PC-9 (cell line): Measurements from ENCODE around the gene RSPRY1. TPM values are rescaled to one million over a fixed set of nuclear protein-coding genes. Genes with fewer than 3 reads are reported as not detected.
A peak's percentile ranks its signal among the peaks of the same experiment; 100 is the strongest.
"Not testable (repeated sequence)": the region's sequence is repeated elsewhere in the genome, so short reads cannot be mapped to it uniquely, and the experiment has no call there.

ENCODE experiments used
- BruUV-seq: library from RNA; stranded (reverse); fragments of 400-500 nt; replicated peaks from 2 replicates; lab custom pipeline; 2021; lab: Mats Ljungman, UMichigan
- CTCF ChIA-PET: fragments of 300-600 bp; sonication (Branson Sonifier 250); formaldehyde crosslinking; loops from one replicate; lab custom pipeline; 2022; ENCODE audit warnings: antibody characterized with exemption; lab: Charles Lee
- POLR2A ChIA-PET: fragments of 300-600 bp; sonication (Branson Sonifier 250); formaldehyde crosslinking; loops from one replicate; lab custom pipeline; 2022; ENCODE audit warnings: antibody characterized with exemption; ENCODE audit not compliant: unreplicated experiment; lab: Charles Lee
- DNase-seq, 2 experiments: peaks; one replicate each; pipeline versions ENCODE4 v3.0.0 to v3.0.0-alpha.2; 2015 to 2022; ENCODE audit warnings: mixed read lengths in 1 of 2
- H2AFZ ChIP-seq: fragments of 200-600 bp; sonication (generic); 2 replicates; pipeline ENCODE4 v1.8.1; 2017; ENCODE audit warnings: antibody characterized with exemption
- H3F3A ChIP-seq: fragments of 200-600 bp; sonication (generic); 2 replicates; pipeline ENCODE4 v1.8.1; 2017; ENCODE audit warnings: antibody characterized with exemption, mild to moderate bottlenecking, low read depth; ENCODE audit not compliant: insufficient read depth
- H3K27ac ChIP-seq: fragments of 200-600 bp; sonication (generic); 2 replicates; pipeline ENCODE4 v1.6.1; 2016; ENCODE audit warnings: mixed run types
- H3K27me3 ChIP-seq: fragments of 200-600 bp; sonication (generic); 2 replicates; pipeline ENCODE4 v1.6.1; 2016; ENCODE audit warnings: low read depth, mixed run types; ENCODE audit not compliant: insufficient read depth
- H3K36me3 ChIP-seq: fragments of 200-600 bp; sonication (generic); 2 replicates; pipeline ENCODE4 v1.6.1; 2016; ENCODE audit warnings: low read depth, mixed run types
- H3K4me1 ChIP-seq: fragments of 200-600 bp; sonication (generic); replicated peaks from 2 replicates; pipeline ENCODE4 v1.6.1; 2016; ENCODE audit warnings: mixed run types; ENCODE audit not compliant: insufficient read depth
- H3K4me2 ChIP-seq: fragments of 200-600 bp; sonication (generic); 2 replicates; pipeline ENCODE4 v1.6.1; 2017; ENCODE audit warnings: mixed run types
- H3K4me3 ChIP-seq: fragments of 200-600 bp; sonication (generic); 2 replicates; pipeline ENCODE4 v1.6.1; 2016; ENCODE audit warnings: mixed run types
- H3K79me2 ChIP-seq: fragments of 200-600 bp; sonication (generic); 2 replicates; pipeline ENCODE4 v1.6.1; 2017; ENCODE audit warnings: low read depth, mixed run types
- H3K9me2 ChIP-seq: fragments of 200-600 bp; sonication (generic); 2 replicates; pipeline ENCODE4 v1.8.1; 2017; ENCODE audit warnings: mild to moderate bottlenecking; ENCODE audit not compliant: insufficient read depth
- H3K9me3 ChIP-seq: fragments of 200-600 bp; sonication (generic); 2 replicates; pipeline ENCODE4 v1.8.1; 2016; ENCODE audit warnings: low read depth; ENCODE audit not compliant: insufficient read depth
- H4K20me1 ChIP-seq: fragments of 200-600 bp; sonication (generic); 2 replicates; pipeline ENCODE4 v1.8.1; 2017; ENCODE audit not compliant: insufficient read depth
- CTCF ChIP-seq: fragments of 200-600 bp; sonication (generic); conservative IDR thresholded peaks from 2 replicates; pipeline ENCODE4 v1.6.1; 2017; ENCODE audit warnings: mixed run types, antibody characterized with exemption, mild to moderate bottlenecking, moderate library complexity
- EZH2 ChIP-seq: fragments of 200-600 bp; sonication (generic); IDR thresholded peaks from 2 replicates; pipeline ENCODE4 v1.8.0; 2017; ENCODE audit warnings: antibody characterized with exemption, low read depth
- intact Hi-C: fragments of 100-400 bp; cut with micrococcal nuclease; formaldehyde crosslinking; loops from one replicate; pipeline ENCODE4 v1.10.0; 2022; ENCODE audit not compliant: unreplicated experiment
- total RNA-seq: library from RNA; stranded (reverse); gene quantifications from 2 replicates; pipeline ENCODE4 v1.2.3, GENCODE V29; 2021

The RSPRY1 gene
- total RNA-seq, 1 experiment from 2014 or later, result 26.3 TPM

- intact Hi-C loops, result no loop called here
- Histone ChIP-seq H3K4me2 (no peak overlapping the region), H3K9me2 (no peaks in the 10 kb centered on the region), H3K4me3 (no peak overlapping the region), H2AFZ (no peak overlapping the region), H3K27ac (no peak overlapping the region), H3K4me1 (peaks cover 34% of the 10 kb centered on the region), H3K36me3 (no peaks in the 10 kb centered on the region), H3K9me3 (no peaks in the 10 kb centered on the region), H3K27me3 (no peaks in the 10 kb centered on the region), H3F3A (peaks cover 31% of the 10 kb centered on the region), H3K79me2 (no peaks in the 10 kb centered on the region), H4K20me1 (no peaks in the 10 kb centered on the region)
- DNase-seq, result no peak
- BruUV-seq, result no TSS peak
- CTCF ChIA-PET, result no interaction called here
- POLR2A ChIA-PET, result no interaction called here
- TF ChIP-seq EZH2, result no peak
- TF ChIP-seq CTCF, result no peak
Measured at GRCh38 chr16:57264950-57265371, 78.8 kb downstream of the RSPRY1 start.

- Histone ChIP-seq H3K4me1 (peaks cover 23% of the 10 kb centered on the region), H3K27ac (no peak overlapping the region), H4K20me1 (no peaks in the 10 kb centered on the region), H3K4me3 (peak overlapping the region; percentile 29; the same call in 1 of the 2 replicates), H3K4me2 (peak overlapping the region; percentile 65), H3K9me2 (no peaks in the 10 kb centered on the region), H3K9me3 (no peaks in the 10 kb centered on the region), H3K27me3 (no peaks in the 10 kb centered on the region), H3K79me2 (no peaks in the 10 kb centered on the region), H2AFZ (no peak overlapping the region; the same call in 1 of the 2 replicates), H3K36me3 (no peaks in the 10 kb centered on the region), H3F3A (peaks cover 21% of the 10 kb centered on the region)
- BruUV-seq, result no TSS peak
- CTCF ChIA-PET, result interaction anchor here (1.1 kb wide), 1 partner anchor 33 kb away, joined by 3 read pairs; no protein-coding TSS in a partner anchor
- peak in 1 of 2 experiments; percentile 75 for DNase-seq
- intact Hi-C loops, result no loop called here
- POLR2A ChIA-PET, result interaction anchor here (0.7 kb wide), 1 partner anchor 14 kb away, joined by 3 read pairs; no protein-coding TSS in a partner anchor
- TF ChIP-seq CTCF, result no peak
- no peak for TF ChIP-seq EZH2
Measured at GRCh38 chr16:57265850-57266530, 79.9 kb downstream of the RSPRY1 start.

- CTCF ChIA-PET, result interaction anchor here (1.1 kb wide), 1 partner anchor 32 kb away, joined by 3 read pairs; no protein-coding TSS in a partner anchor
- BruUV-seq, result no TSS peak
- H3K36me3 ChIP-seq, result no peaks in the 10 kb centered on the region
- peaks cover 20% of the 10 kb centered on the region for H3K4me1 ChIP-seq
- no peak for TF ChIP-seq EZH2
- TF ChIP-seq CTCF, result no peak
- no peak overlapping the region; the same call in 1 of the 2 replicates for H2AFZ ChIP-seq
- no peaks in the 10 kb centered on the region for H3K79me2 ChIP-seq
- peak overlapping the region; percentile 65 for H3K4me2 ChIP-seq
- H3K9me3 ChIP-seq, result no peaks in the 10 kb centered on the region
- no peaks in the 10 kb centered on the region for H3K27me3 ChIP-seq
- POLR2A ChIA-PET, result no interaction called here
- H3F3A ChIP-seq, result peaks cover 14% of the 10 kb centered on the region; the same call in 1 of the 2 replicates
- peak overlapping the region; percentile 29; the same call in 1 of the 2 replicates for H3K4me3 ChIP-seq
- H3K27ac ChIP-seq, result no peak overlapping the region
- peak in 1 of 2 experiments; percentile 19 for DNase-seq
- intact Hi-C loops, result no loop called here
- no peaks in the 10 kb centered on the region for H3K9me2 ChIP-seq
- no peaks in the 10 kb centered on the region for H4K20me1 ChIP-seq
Measured at GRCh38 chr16:57266531-57267260, 80.6 kb downstream of the RSPRY1 start.

- intact Hi-C loops, H3K27me3 ChIP-seq, H3K36me3 ChIP-seq, H4K20me1 ChIP-seq, POLR2A ChIA-PET, H3K4me2 ChIP-seq, CTCF ChIA-PET, DNase-seq, H3K9me2 ChIP-seq, BruUV-seq, H3K4me3 ChIP-seq, H3K79me2 ChIP-seq, H3K27ac ChIP-seq, H2AFZ ChIP-seq, H3K9me3 ChIP-seq: not testable (repeated sequence)
- Histone ChIP-seq H3K4me1 (peaks cover 20% of the 10 kb centered on the region), H3F3A (peaks cover 13% of the 10 kb centered on the region; the same call in 1 of the 2 replicates)
Measured at GRCh38 chr16:57267343-57267742, 81.2 kb downstream of the RSPRY1 start.
